Tibial nerve (tissue), 4 donors: ENCODE results near the gene TRPM2. TPM values are rescaled to one million over a fixed set of nuclear protein-coding genes. Genes with fewer than 3 reads are reported as not detected.

Experiments
- DNase-seq, 2 donors: peaks; one replicate each; pipeline ENCODE4 v3.0.0-alpha.2; 2019; ENCODE audit warnings: low spot score in 2 of 2
- H3K27ac ChIP-seq, 4 donors: fragments of 200-600 bp; sonication (generic) in 3 of 4; one replicate each; pipeline ENCODE4 v1.5.1; 2017 to 2019; ENCODE audit warnings: mild to moderate bottlenecking in 1 of 4
- H3K27me3 ChIP-seq, 2 donors: fragments of 200-600 bp; sonication (generic) in 1 of 2; one replicate each; pipeline versions ENCODE4 v1.5.1 to v1.6.0; 2017 to 2019
- H3K36me3 ChIP-seq, 3 donors: fragments of 200-600 bp; sonication (generic); one replicate each; pipeline ENCODE4 v1.5.1; 2018 to 2019
- H3K4me1 ChIP-seq, 4 donors: fragments of 200-600 bp; sonication (generic) in 3 of 4; one replicate each; pipeline ENCODE4 v1.5.1; 2017 to 2019
- H3K4me3 ChIP-seq, 4 donors: fragments of 200-600 bp; sonication (generic) in 3 of 4; one replicate each; pipeline ENCODE4 v1.5.1; 2017 to 2019; ENCODE audit warnings: mild to moderate bottlenecking in 1 of 4, moderate library complexity in 1 of 4
- H3K9me3 ChIP-seq, 4 donors: fragments of 200-600 bp; sonication (generic) in 3 of 4; one replicate each; pipeline ENCODE4 v1.5.1; 2017 to 2019
- CTCF ChIP-seq, 5 experiments: fragments of 200-600 bp in 3 of 5; fragments of 450-650 bp in 2 of 5; sonication (generic) in 3 of 5; IDR thresholded peaks; one replicate each; pipeline ENCODE4 v1.5.1; 2016 to 2019; ENCODE audit warnings: antibody characterized with exemption in 5 of 5, mild to moderate bottlenecking in 3 of 5, moderate library complexity in 2 of 5
- EP300 ChIP-seq, 2 donors: sonication (generic); formaldehyde crosslinking; IDR thresholded peaks; one replicate each; pipeline ENCODE4 v1.6.1; 2017; ENCODE audit warnings: antibody characterized with exemption in 2 of 2, mild to moderate bottlenecking in 1 of 2
- POLR2A ChIP-seq, 2 donors: fragments of 450-650 bp; IDR thresholded peaks; one replicate each; pipeline ENCODE4 v1.6.1; 2017; ENCODE audit warnings: antibody characterized with exemption in 2 of 2, mild to moderate bottlenecking in 2 of 2, moderate library complexity in 2 of 2
- WGBS, 2 donors: methylation state at CpG; one replicate each; pipeline ENCODE4 v1.1.5; 2018; 5-methylcytosine and 5-hydroxymethylcytosine counted together
- total RNA-seq, 4 donors: library from RNA; depleted of rRNA; stranded (reverse); fragments of >200 nt; gene quantifications; one replicate each; pipeline ENCODE4 v1.1.0, GENCODE V29; 2016

Gene TRPM2
- 10 to 100 TPM in 1 of 4 donors, 1 to 10 TPM in 3; 4.9 to 10.3 (median 7.8) TPM for total RNA-seq

- peak within 1 kb of the TSS in 3 of 4 donors; percentile 14 to 65 (median 43) for H3K27ac ChIP-seq
- H3K27me3 ChIP-seq: peaks cover 0 to 45% of the 10 kb centered on the region in 2 donors
- peak in 1 of 2 donors; percentile 45 for DNase-seq
- TF ChIP-seq CTCF (IDR thresholded peaks at IDR 0.05): no peak
- no peak for TF ChIP-seq POLR2A (IDR thresholded peaks at IDR 0.05)
- peak in 1 of 2 donors; percentile 52 for TF ChIP-seq EP300 (IDR thresholded peaks at IDR 0.05)
- H3K4me3 ChIP-seq: peak within 1 kb of the TSS in 3 of 4 donors; percentile 22 to 36 (median 22)
- H3K4me1 ChIP-seq: peaks cover 0 to 14% (median 2%) of the 10 kb centered on the region in 4 donors
- WGBS, 2 donors: 55 to 62% methylated on average over 16 to 20 of the region's 21 CpGs
- no peaks in the 10 kb centered on the region for H3K36me3 ChIP-seq
- no peaks in the 10 kb centered on the region for H3K9me3 ChIP-seq
These were observed at the start of gene TRPM2 for GRCh38 chr21:44353191-44353970. Gene TRPM2, plus strand, starts transcription at chr21:44353621. Its CDS starts 80 bp downstream, at chr21:44353701.

GRCh38 chr21:44304011-44304616 lies 49.3 kb upstream of the TRPM2 start:
- DNase-seq: no peak
- peak overlapping the region; percentile 70 to 98 (median 88) for H3K27ac ChIP-seq
- WGBS, 2 donors: 47 to 49% methylated on average over 11 of the region's 16 CpGs
- peak overlapping the region in 1 of 4 donors; percentile 13 for H3K4me3 ChIP-seq
- H3K4me1 ChIP-seq: peaks cover 0 to 91% (median 71%) of the 10 kb centered on the region in 4 donors
- H3K9me3 ChIP-seq: no peaks in the 10 kb centered on the region
- H3K36me3 ChIP-seq: peaks cover 0 to 4% (median 0%) of the 10 kb centered on the region in 3 donors
- no peaks in the 10 kb centered on the region for H3K27me3 ChIP-seq
- TF ChIP-seq EP300 (IDR thresholded peaks at IDR 0.05) (no peak), POLR2A (IDR thresholded peaks at IDR 0.05) (no peak), CTCF (IDR thresholded peaks at IDR 0.05) (no peak)

- H3K27ac ChIP-seq: peak overlapping the region; percentile 70 to 98 (median 88)
- WGBS, 2 donors: 23 to 28% methylated on average over 7 to 8 of the region's 8 CpGs
These were observed 48.5 kb upstream of the TRPM2 start for GRCh38 chr21:44304877-44305293.

GRCh38 chr21:44305691-44306090 lies 47.7 kb upstream of the TRPM2 start:
- H3K27ac ChIP-seq: peak overlapping the region; percentile 70 to 98 (median 88)

More at GRCh38 chr21:44304877-44305293, 48.5 kb upstream of the TRPM2 start:
- Histone ChIP-seq H3K9me3 (no peaks in the 10 kb centered on the region), H3K4me1 (peaks cover 0 to 94% (median 69%) of the 10 kb centered on the region in 4 donors), H3K4me3 (peak overlapping the region in 1 of 4 donors; percentile 13), H3K36me3 (peaks cover 0 to 11% (median 0%) of the 10 kb centered on the region in 3 donors), H3K27me3 (no peaks in the 10 kb centered on the region)
- TF ChIP-seq CTCF (IDR thresholded peaks at IDR 0.05) (peak; percentile 36 to 76 (median 59)), EP300 (IDR thresholded peaks at IDR 0.05) (no peak), POLR2A (IDR thresholded peaks at IDR 0.05) (no peak)
- peak in 1 of 2 donors; percentile 36 for DNase-seq

More at GRCh38 chr21:44305691-44306090, 47.7 kb upstream of the TRPM2 start:
- 42 to 60% methylated on average over 9 of the region's 9 CpGs for WGBS, 2 donors
- Histone ChIP-seq H3K4me1 (peaks cover 0 to 93% (median 68%) of the 10 kb centered on the region in 4 donors), H3K4me3 (no peak overlapping the region), H3K36me3 (peaks cover 0 to 19% (median 6%) of the 10 kb centered on the region in 3 donors), H3K27me3 (no peaks in the 10 kb centered on the region), H3K9me3 (no peaks in the 10 kb centered on the region)
- no peak for TF ChIP-seq CTCF (IDR thresholded peaks at IDR 0.05)
- TF ChIP-seq POLR2A (IDR thresholded peaks at IDR 0.05): no peak
- no peak for TF ChIP-seq EP300 (IDR thresholded peaks at IDR 0.05)
- no peak for DNase-seq
